NCI-H2107 treated with DMSO at 0.1 percent for 48 hours (cell line): ENCODE results near the gene CRHR1.
A peak's percentile ranks its signal among the peaks of the same experiment; 100 is the strongest.

Experiments
- DNase-seq: peaks from one replicate; lab custom pipeline; 2025; ENCODE audit not compliant: unreplicated experiment; lab: John Stamatoyannopoulos, UW

CRHR1 gene

GRCh38 chr17:45841883-45842525 is 57.9 kb downstream of the CRHR1 start:
- peak; percentile 55 for DNase-seq

GRCh38 chr17:45843722-45844121 is 59.6 kb downstream of the CRHR1 start:
- no peak for DNase-seq

GRCh38 chr17:45844695-45845375 is 60.7 kb downstream of the CRHR1 start, which contains the start of gene SPPL2C:
TSS of gene SPPL2C (plus strand) at chr17:45844881. CDS start at chr17:45844907, 26 bp downstream.
- DNase-seq: no peak

- DNase-seq: no peak
Observed at GRCh38 chr17:45845376-45846185, 61.5 kb downstream of the CRHR1 start.

GRCh38 chr17:45846223-45846622 is 62.1 kb downstream of the CRHR1 start:
- no peak for DNase-seq

- DNase-seq: no peak
Observed at GRCh38 chr17:45846646-45847045, 62.5 kb downstream of the CRHR1 start.

- no peak for DNase-seq
Observed at GRCh38 chr17:45847101-45847500, 63.0 kb downstream of the CRHR1 start.

- DNase-seq: no peak
Observed at GRCh38 chr17:45847747-45848146, 63.6 kb downstream of the CRHR1 start.

GRCh38 chr17:45848405-45848804 is 64.3 kb downstream of the CRHR1 start:
- no peak for DNase-seq

- DNase-seq: no peak
Observed at GRCh38 chr17:45848868-45849535, 64.9 kb downstream of the CRHR1 start.

GRCh38 chr17:45849536-45849990 is 65.4 kb downstream of the CRHR1 start:
- DNase-seq: no peak

- DNase-seq: no peak
Observed at GRCh38 chr17:45850011-45850410, 65.9 kb downstream of the CRHR1 start.

- DNase-seq: no peak
Observed at GRCh38 chr17:45850468-45850867, 66.3 kb downstream of the CRHR1 start.

GRCh38 chr17:45851022-45851421 is 66.9 kb downstream of the CRHR1 start:
- no peak for DNase-seq

GRCh38 chr17:45851464-45851863 is 67.3 kb downstream of the CRHR1 start:
- no peak for DNase-seq

GRCh38 chr17:45851873-45852272 is 67.8 kb downstream of the CRHR1 start:
- DNase-seq: no peak

- DNase-seq: peak; percentile 43
Observed at GRCh38 chr17:45852535-45853297, 68.6 kb downstream of the CRHR1 start.

- DNase-seq: no peak
Observed at GRCh38 chr17:45854209-45854608, 70.1 kb downstream of the CRHR1 start.

- no peak for DNase-seq
Observed at GRCh38 chr17:45855691-45856336, 71.7 kb downstream of the CRHR1 start.
